HuH-7.5 (cell line): ENCODE data around the gene ALKBH4.
"Not testable (repeated sequence)": the region's sequence is repeated elsewhere in the genome, so short reads cannot be mapped to it uniquely, and the experiment has no call there.

Source experiments
- DNase-seq: peaks from one replicate; pipeline ENCODE4 v3.0.0; 2011; ENCODE audit warnings: low spot score

The ALKBH4 gene

GRCh38 chr7:102478314-102479208, 13.9 kb upstream of the ALKBH4 start, which contains the start of gene POLR2J:
POLR2J (minus strand) TSS chr7:102478922; CDS start chr7:102478860, 62 bp downstream.
- DNase-seq = not testable (repeated sequence)

- not testable (repeated sequence) for DNase-seq
Observed at GRCh38 chr7:102474736-102475435, 10.2 kb upstream of the ALKBH4 start.

GRCh38 chr7:102474116-102474515, 9.5 kb upstream of the ALKBH4 start:
- DNase-seq = not testable (repeated sequence)

GRCh38 chr7:102473271-102473991, 8.8 kb upstream of the ALKBH4 start:
- DNase-seq = no peak

- no peak for DNase-seq
Observed at GRCh38 chr7:102472126-102473041, 7.7 kb upstream of the ALKBH4 start.

- no peak for DNase-seq
Observed at GRCh38 chr7:102471791-102472125, 7.1 kb upstream of the ALKBH4 start.

- DNase-seq = no peak
Observed at GRCh38 chr7:102469972-102470825, 5.5 kb upstream of the ALKBH4 start.

GRCh38 chr7:102469351-102469971, 4.8 kb upstream of the ALKBH4 start:
- DNase-seq = no peak

- DNase-seq = no peak
Observed at GRCh38 chr7:102468478-102469350, 4.1 kb upstream of the ALKBH4 start.

- DNase-seq = no peak
Observed at GRCh38 chr7:102467581-102468477, 3.2 kb upstream of the ALKBH4 start.

- DNase-seq = no peak
Observed at GRCh38 chr7:102466097-102466496, 1.4 kb upstream of the ALKBH4 start.

GRCh38 chr7:102463841-102464576, 654 bp downstream of the ALKBH4 start:
- DNase-seq = no peak

GRCh38 chr7:102460467-102460866, 4.2 kb downstream of the ALKBH4 start:
- DNase-seq = no peak

- no peak for DNase-seq
Observed at GRCh38 chr7:102459221-102459844, 5.3 kb downstream of the ALKBH4 start.

GRCh38 chr7:102457352-102457924, 7.2 kb downstream of the ALKBH4 start:
- DNase-seq = no peak

- no peak for DNase-seq
Observed at GRCh38 chr7:102456327-102456726, 8.3 kb downstream of the ALKBH4 start.
